Amygdala (tissue), 56 donors: ENCODE results near the gene KIF24.
A peak's percentile ranks its signal among the peaks of the same experiment; 100 is the strongest.
"Not testable (repeated sequence)": the region's sequence is repeated elsewhere in the genome, so short reads cannot be mapped to it uniquely, and the experiment has no call there.

Experiments
- DNase-seq, 56 donors: peaks; one replicate each; lab custom pipeline; 2025; lab: John Stamatoyannopoulos, UW

The KIF24 gene, protein sequence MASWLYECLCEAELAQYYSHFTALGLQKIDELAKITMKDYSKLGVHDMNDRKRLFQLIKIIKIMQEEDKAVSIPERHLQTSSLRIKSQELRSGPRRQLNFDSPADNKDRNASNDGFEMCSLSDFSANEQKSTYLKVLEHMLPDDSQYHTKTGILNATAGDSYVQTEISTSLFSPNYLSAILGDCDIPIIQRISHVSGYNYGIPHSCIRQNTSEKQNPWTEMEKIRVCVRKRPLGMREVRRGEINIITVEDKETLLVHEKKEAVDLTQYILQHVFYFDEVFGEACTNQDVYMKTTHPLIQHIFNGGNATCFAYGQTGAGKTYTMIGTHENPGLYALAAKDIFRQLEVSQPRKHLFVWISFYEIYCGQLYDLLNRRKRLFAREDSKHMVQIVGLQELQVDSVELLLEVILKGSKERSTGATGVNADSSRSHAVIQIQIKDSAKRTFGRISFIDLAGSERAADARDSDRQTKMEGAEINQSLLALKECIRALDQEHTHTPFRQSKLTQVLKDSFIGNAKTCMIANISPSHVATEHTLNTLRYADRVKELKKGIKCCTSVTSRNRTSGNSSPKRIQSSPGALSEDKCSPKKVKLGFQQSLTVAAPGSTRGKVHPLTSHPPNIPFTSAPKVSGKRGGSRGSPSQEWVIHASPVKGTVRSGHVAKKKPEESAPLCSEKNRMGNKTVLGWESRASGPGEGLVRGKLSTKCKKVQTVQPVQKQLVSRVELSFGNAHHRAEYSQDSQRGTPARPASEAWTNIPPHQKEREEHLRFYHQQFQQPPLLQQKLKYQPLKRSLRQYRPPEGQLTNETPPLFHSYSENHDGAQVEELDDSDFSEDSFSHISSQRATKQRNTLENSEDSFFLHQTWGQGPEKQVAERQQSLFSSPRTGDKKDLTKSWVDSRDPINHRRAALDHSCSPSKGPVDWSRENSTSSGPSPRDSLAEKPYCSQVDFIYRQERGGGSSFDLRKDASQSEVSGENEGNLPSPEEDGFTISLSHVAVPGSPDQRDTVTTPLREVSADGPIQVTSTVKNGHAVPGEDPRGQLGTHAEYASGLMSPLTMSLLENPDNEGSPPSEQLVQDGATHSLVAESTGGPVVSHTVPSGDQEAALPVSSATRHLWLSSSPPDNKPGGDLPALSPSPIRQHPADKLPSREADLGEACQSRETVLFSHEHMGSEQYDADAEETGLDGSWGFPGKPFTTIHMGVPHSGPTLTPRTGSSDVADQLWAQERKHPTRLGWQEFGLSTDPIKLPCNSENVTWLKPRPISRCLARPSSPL (N-terminal part only)

DNA sequence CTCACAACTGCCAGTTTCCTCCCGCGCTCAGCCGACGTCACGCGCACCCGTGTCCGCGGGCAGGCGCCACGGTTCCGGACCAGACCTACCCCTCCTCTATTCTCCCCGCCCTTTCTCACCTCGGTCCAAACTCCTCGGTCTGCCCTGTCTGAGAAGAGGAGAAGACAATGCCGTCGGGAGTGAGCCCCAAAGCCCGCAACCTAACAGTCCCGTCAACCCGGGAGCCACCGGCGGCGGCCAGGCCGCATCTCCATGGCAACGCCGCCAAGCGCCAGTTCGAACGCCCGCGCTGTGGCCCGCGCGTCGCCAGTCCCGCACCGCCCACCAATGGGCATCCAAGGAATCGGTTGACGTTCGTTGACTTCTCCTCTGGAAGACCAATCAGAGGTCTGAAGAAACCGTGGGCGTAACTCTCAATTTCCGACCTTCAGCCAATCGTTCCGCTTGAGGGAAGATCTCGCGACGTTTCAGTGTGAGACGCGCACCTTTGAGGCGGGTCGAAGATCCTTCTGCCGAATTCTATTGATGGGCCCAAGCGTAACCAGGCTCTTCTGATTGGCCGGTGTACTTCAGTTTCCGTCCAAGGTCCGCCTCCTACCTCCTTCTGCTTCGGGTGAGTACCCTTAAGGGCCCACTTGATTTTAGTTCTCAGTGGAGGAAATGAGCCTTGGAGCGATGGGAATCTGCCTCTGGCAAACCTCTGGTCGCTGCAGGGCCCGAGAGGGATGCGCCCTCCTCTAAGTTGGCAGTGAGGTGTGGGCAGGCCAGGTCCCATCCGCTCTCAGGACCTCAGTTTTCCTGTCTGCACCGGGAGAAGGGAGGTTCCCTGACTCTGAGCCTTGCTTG lies at the start of gene KIF24, which contains the start of gene NUDT2:
KIF24 (minus strand) TSS at position 282 of the 846 bp plus-strand sequence. CDS start 17,922 bp downstream, outside the sequence.
NUDT2 (plus strand) TSS at position 583 of the 846 bp plus-strand sequence. CDS start 9,471 bp downstream, outside the sequence.
- peak; percentile 65 to 99 (median 96) for DNase-seq

DNA sequence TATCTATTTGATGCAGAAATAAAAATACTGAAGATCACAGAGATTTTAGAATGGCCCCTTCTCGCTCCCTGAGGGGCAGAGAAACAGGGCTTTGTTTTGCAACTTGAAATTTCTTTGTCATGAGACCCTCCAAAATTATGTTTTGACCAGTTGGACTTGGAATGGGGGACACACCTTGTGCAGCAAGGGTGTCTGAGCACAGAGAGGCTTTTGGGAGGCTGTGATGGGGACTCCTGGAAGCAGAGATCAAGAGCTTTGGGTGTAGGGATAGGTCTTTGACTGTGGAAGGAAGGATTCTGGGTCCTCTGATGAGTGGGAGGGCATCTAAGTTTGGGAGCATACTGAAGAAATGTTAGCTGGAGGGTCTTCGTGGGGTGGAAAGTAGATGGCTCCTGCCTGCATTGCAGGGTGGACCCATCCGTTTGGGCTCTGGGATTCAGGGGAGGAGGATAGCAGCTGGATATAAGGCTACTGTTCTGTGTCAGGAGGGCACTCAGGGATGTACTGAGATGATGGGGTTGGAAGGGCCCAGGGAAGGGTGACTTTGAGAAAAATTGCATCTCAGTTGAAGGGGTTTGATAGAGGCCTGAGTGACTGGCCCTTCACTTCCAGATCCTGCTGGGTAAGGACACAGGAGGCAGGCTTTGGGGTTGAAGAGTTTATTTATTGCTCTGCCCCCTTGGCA lies 49.5 kb upstream of the KIF24 start:
- DNase-seq: no peak

DNA sequence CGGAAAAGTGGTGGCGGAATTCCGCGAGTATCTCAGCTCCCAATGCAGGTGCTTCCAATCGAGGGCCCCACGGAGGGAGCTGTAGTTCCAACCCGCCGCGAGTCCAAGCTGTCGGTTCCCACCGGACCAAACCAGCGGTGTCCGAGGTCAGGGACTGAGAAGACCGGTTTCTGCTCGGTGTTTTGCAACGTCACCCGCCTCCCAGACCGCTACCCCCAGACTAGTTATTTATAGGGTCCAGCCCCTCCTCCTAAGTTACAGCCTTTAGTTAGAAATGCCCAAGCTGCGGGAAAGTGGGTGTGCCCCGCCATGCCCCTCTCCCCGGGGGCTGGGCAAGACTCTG lies 48.3 kb upstream of the KIF24 start:
- peak in 5 of 56 donors; percentile 41 to 57 (median 52) for DNase-seq

DNA sequence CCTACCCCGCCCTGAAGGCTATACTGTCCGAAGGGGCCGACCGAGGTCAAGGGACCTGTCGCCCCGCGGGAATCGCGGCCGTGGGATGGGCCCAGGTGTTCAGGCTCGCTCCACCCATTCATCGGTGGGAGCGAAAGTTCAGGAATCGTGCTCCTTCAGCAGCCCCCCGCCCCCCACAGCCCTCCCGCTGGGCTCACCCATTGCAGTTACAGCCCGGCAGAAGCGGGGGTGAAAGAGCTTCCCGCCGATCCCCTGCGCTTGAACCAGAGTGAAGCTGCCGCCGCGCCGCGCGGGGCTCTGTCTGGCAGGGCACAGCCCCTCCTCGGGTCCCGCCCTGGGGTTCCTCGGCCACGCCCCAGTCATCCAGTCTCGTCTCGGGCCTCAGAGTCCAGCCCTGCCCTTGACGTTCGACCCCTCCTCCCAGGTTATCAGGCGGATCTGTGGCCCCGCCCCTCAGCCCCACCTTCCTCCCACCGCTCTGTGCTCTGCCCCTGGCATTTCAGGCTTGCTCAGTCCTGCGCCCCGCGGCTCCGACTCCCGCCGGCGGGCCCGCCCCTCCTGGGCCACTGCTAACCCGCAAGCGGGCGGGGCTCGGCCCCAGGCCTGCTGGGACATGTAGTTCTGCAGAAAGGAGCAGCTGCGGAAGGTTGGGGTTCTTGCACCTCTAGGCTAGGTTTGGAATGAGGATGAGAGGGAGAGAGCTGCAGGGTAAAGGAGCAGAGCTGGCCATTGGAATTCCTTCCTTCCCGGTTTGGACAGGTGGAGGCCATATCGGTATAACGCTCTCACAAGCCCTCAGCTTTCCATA lies 47.7 kb upstream of the KIF24 start, which contains the start of gene MYORG:
MYORG (minus strand) TSS at position 303 of the 808 bp plus-strand sequence. CDS start 3,955 bp downstream, outside the sequence.
- peak in 55 of 56 donors; percentile 45 to 97 (median 87) for DNase-seq

DNA sequence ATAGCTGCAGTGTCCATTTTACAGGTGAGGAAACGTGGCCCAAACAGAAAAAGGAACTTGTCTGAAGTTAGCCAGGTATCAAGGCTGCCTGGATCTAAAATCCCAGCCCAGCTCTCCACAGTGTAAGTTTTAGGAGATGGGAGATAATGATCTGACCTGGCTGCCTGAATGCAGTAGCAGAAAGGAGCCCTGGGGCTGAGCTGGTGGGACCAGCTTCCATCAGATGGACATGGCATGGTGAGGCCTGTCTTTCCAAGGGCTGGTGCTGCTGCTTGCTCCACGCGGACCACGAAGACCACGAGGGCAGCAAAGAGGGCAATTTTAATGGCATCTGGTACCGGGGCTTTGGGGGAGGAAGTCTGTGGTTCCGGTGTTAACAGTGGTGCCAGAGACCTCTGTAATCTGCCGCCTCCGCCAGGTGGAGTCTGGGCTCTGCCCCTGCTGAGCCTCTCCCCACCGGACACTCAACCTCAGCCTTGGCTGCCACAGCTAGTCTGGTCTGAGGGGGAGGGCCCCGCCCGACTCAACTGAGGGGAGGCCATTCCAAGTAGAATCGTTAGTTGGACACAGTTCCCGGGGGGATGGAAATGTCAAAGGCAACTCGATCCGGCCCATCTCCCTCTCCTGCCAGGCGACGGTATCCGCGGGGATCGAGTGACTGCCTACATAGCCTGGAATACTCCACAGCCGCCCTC lies 47.0 kb upstream of the KIF24 start:
- DNase-seq: peak in 20 of 56 donors; percentile 34 to 79 (median 46)

DNA sequence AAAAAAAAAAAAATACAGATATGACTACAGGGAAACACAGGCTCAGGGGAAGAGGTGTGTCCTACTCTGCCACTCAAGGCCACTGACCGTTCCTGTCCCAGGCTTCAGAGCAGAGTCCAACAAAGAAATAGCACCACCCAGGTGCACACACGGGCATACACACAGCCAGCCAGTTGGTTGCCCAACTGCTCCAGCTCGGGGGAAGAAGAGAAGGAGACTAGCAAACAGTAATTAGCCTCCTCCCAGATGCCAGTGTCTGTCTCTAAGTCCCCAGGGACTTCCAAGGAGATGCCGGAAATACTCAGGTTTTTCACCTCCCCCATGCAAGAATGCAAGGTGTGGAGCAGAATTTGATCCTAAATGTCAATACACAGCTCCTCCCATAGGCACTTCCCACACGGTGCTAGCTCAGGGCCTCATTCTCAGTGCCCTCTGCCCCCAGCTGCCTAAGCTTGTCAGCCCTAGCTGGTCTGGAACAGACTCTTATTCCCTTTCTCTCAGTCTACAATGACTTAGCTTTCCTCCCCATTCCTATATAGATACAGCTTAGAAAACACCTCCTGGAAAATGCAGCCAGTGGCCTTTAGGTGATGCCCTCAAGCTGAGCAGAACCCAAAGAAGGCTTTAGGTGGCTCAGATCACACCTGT lies 46.0 kb upstream of the KIF24 start:
- peak in 1 of 56 donors; percentile 8 for DNase-seq

DNA sequence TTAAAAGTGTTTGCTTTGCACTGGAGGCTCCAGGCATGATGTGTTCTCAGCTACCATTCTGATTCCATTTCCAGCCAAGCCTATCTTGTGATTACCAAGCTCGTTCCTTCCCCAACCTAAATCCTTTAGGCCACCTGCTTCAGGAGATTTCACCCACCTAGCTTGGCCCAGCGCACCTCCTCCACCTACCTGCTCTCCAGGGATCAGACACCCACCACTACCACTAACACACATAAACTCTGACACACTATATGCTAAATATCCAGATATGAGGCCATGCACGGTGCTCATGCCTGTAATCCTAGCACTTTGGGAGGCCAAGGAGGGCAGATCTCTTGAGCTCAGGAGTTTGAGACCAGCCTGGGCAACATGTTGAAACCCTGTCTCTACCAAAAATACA lies 45.3 kb upstream of the KIF24 start:
- no peak for DNase-seq

DNA sequence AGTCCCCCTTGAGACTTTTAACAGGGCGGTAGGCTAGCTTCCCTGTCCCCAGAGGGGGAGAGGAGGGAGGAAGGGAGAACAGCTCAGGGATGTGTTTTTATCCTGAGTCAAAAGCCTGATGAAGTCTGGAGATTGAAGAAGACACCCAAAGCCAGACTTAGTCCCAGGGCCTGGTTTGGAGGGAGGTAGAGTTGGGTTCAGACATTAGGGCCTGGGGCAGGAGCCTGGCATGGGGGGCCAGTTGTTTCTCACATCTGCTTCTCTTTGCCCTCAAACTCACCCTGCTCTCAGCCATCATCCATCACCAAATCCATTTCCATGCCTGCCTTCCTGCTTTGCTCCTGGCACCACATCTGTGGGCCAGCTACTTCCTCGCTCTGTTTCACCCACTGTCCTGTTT lies 44.7 kb upstream of the KIF24 start:
- DNase-seq: no peak

DNA sequence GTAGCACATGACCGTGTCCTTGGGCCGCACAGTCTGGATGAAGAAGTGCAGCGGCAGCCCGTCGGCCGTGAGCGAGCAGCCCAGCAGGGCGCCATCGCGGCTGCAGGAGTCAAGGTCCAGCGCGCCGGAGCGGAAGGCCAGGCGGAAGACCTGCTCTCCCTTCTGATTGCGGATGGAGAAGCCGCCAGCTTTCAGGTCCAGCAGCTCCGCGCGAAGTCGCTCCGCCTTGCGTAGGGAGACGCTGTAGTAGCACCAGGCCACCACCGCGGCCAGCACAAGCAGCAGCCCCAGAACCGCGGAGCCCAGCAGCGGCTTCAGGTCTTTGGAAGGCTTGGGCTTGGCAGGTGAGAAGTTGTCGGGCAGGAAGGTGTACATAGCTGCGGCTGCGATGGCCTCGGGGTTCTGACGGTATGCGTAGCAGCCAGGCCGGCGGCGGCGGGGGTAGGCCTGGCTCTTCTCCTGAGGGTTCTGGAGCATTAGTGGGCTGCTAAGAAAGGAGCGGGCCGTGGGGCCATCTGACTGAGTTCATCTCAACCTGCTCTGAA lies 43.5 kb upstream of the KIF24 start:
- DNase-seq: no peak

DNA sequence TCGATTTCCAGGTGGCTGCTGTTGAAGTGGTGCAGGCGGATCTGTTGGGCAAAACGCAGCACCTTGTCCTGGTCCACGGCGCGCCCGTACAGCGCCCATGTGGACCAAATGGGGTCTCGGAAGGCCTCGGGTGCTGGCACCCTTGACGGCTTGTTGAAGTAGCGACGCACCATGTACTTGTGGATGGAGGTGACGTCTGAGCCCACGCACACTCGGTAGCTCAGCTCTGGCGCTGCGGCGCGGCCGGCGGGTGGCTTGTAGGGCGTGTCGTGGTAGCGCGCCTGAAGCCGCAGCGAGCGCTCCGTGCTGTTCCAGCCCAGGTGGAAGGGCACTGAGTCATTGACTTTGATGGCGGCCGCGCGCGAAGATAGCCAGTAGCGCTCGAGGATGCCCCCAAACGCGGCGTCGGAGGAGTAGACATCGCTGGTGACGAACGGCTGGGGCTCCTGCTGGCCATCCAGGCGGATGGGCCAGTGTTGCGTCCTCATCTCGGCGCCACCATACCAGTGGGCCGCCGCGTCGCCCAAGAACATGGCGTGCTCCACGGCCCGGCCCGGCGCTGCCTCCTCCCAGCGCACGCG lies 42.9 kb upstream of the KIF24 start:
- no peak for DNase-seq

DNA sequence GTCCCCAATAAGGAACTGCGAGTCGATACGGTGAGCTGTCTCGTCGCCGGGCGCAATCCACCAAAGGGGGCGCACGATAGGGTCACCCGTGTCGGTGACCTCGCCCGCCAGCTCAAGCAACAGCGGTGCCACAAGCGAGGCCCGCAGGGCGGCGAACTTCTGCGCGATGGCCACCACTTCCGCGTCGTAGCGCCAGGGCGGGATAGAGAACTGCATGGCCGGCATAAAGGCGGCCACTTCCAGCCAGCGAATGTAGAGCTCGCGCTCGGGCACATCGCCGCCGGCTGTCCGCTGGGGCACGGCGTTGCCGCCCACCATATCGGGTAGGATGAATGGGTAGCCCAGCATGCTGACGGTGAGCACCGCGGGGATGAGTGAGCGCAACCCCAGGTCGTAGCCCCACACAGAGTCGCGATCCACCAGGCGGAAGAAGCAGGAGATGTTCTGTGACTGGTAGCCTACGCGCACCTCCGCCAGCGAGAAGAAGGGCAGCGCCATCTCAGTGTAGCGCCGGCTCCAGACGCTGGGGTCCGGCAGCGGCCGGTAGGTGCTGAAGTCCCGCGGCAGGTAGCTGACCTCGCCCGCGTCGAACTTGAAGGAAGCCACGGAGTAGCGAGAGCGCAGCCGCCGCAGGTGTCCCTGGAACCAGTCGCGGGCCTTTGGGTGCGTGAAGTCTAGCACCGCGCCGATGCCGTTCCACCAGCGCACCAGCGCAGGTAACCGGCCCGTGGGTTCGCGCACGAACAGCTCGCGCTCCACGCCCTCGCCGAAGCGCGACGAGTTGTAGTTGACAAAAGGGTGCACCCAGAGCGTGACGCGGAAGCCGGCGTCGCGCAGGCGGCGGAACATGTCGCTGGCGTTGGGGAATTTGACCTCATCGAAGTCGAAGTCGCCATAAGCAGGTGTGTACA lies 42.2 kb upstream of the KIF24 start:
- DNase-seq: no peak

DNA sequence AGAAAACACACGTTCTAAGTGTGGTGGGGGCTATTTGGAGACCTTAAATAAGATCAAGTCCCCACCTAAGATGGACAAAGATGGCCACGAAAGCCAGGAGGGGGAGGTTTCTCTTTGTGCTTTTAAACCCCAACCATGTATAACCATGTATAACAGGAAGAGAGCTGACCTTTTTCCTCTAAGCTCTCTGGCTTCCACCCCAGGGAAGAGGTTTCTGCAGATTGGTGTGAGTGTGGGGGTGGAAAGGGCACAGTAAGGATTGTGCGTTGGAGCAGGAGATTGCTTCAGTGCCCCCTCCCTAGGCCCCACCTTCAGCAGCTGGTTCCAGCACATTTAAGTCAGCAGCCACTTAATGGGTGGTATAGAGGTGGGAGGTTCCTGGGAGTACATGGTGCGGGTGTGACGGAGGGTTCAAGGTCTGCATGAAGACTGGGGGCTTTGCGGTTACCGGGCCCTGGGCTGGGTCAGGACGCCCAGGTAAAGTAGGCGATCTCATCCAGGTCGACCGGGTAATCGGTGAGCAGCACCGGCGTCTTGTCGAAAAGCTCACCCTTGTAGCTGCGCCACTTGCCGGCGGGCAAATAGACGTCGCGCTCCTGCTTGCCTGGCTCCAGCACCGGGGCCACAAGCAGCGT lies 41.4 kb upstream of the KIF24 start:
- no peak for DNase-seq

DNA sequence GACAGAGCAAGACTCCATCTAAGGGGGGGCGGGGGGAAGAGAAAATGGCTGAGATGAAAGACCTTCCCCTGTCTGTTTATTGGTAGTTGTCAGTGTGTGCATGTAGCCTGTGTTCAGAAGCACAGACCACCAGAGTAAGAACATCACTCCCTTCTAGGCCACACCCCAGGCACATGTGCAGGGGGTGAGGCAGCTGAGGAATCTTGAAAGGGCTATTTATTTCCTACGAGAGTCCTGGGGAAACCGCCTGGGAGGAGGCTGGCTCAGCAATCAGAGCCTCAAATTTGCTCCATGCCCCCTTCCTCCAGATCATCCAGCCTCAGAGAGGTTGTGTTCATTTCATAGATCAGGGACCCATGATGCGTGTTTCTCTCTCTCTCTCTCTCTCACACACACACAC lies 40.6 kb upstream of the KIF24 start:
- no peak for DNase-seq

DNA sequence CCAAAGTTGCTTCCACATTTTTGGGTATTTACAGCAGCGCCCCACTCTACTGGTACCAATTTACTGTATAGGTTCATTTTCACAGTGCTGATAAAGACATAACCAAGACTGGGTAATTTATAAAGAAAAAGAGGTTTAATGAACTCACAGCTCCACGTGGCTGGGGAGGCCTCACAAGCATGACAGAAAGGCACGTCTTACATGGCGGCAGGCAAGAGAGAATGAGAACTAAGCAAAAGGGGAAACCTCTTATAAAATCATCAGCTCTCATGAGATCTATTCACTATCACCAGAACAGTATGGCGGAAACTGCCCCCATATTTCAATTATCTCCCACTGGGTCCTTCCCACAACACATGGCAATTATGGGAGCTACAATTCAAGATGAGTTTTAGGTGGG lies 39.7 kb upstream of the KIF24 start:
- not testable (repeated sequence) for DNase-seq
